NB4 (cell line): ENCODE data around the gene PRM2.

Experiments used
- DNase-seq: peaks from one replicate; pipeline ENCODE4 v3.0.0; 2010; ENCODE audit warnings: low read depth
- H3K4me3 ChIP-seq: one replicate; pipeline ENCODE4 v1.5.1; 2011; ENCODE audit warnings: mild to moderate bottlenecking, low read depth, low read length, moderate library complexity
- CTCF ChIP-seq: IDR thresholded peaks from one replicate; pipeline ENCODE4 v1.5.1; 2012; ENCODE audit warnings: low read depth, low read length
- MAX ChIP-seq: IDR thresholded peaks from 2 replicates; pipeline ENCODE4 v1.6.1; 2011; ENCODE audit warnings: low read depth, low read length
- MYC ChIP-seq: IDR thresholded peaks from 2 replicates; pipeline ENCODE4 v1.6.1; 2011; ENCODE audit warnings: low read depth, low read length
- POLR2A ChIP-seq: IDR thresholded peaks from 2 replicates; pipeline ENCODE4 v1.6.1; 2011; ENCODE audit warnings: mild to moderate bottlenecking; ENCODE audit not compliant: insufficient read length; ENCODE audit errors: extremely low read depth

Gene PRM2

GRCh38 chr16:11258553-11259492 is 17.5 kb downstream of the PRM2 start:
- DNase-seq, result no peak
- H3K4me3 ChIP-seq, result no peak overlapping the region
- TF ChIP-seq MAX (no peak), CTCF (no peak), POLR2A (no peak), MYC (no peak)

- TF ChIP-seq MAX, result peak; percentile 63; the same call in 1 of the 2 replicates
- peak; percentile 74 for TF ChIP-seq CTCF
- TF ChIP-seq POLR2A, result no peak
- peak; percentile 88 for DNase-seq
- peak overlapping the region; percentile 64 for H3K4me3 ChIP-seq
Measured at GRCh38 chr16:11257131-11257938, 18.9 kb downstream of the PRM2 start.

GRCh38 chr16:11256661-11257130 is 19.6 kb downstream of the PRM2 start:
- TF ChIP-seq MAX (no peak), POLR2A (no peak), MYC (no peak), CTCF (no peak)
- no peak for DNase-seq
- peak overlapping the region; percentile 64 for H3K4me3 ChIP-seq

GRCh38 chr16:11255737-11256660 is 20.3 kb downstream of the PRM2 start, which contains the start of gene SOCS1:
SOCS1 (minus strand) TSS chr16:11256204; CDS start chr16:11255478, 726 bp downstream.
- DNase-seq, result peak; percentile 86
- peak within 1 kb of the TSS; percentile 64 for H3K4me3 ChIP-seq
- TF ChIP-seq MAX (no peak), POLR2A (peak; percentile 80), CTCF (peak; percentile 49)
